K562 (cell line): ENCODE measurements around the gene TMEM234. TPM values are rescaled to one million over a fixed set of nuclear protein-coding genes. Genes with fewer than 3 reads are reported as not detected.

Source experiments
- ATF6 ChIP-seq: sonication (generic); formaldehyde crosslinking; IDR thresholded peaks from 2 replicates; pipeline ENCODE4 v1.4.0; 2020; ENCODE audit warnings: mild to moderate bottlenecking, missing genetic modification reagents
- CREB5 ChIP-seq: fragments of 250-450 bp; sonication (Bioruptor Pico); IDR thresholded peaks from 2 replicates; pipeline ENCODE4 v1.5.0; 2020; ENCODE audit warnings: mild to moderate bottlenecking
- ELK1 ChIP-seq: sonication (generic); formaldehyde crosslinking; IDR thresholded peaks from 2 replicates; pipeline ENCODE4 v1.8.1; 2022; ENCODE audit warnings: missing genetic modification reagents
- KDM5B ChIP-seq: fragments of 200-600 bp; sonication (generic); IDR thresholded peaks from 2 replicates; pipeline ENCODE4 v1.6.1; 2012; ENCODE audit warnings: low read depth, mild to moderate bottlenecking, moderate library complexity, low read length, control low read depth, inconsistent platforms; ENCODE audit not compliant: insufficient replicate concordance
- MBD2 ChIP-seq: sonication (generic); IDR thresholded peaks from 2 replicates; pipeline ENCODE4 v1.6.1; 2016; ENCODE audit warnings: low read depth, borderline replicate concordance
- NBN ChIP-seq: fragments of 450-650 bp; IDR thresholded peaks from 2 replicates; pipeline ENCODE4 v1.6.1; 2016; ENCODE audit warnings: low read depth, mild to moderate bottlenecking
- NFXL1 ChIP-seq: fragments of 450-650 bp; formaldehyde crosslinking; IDR thresholded peaks from 2 replicates; pipeline ENCODE4 v1.4.0; 2021; ENCODE audit warnings: mild to moderate bottlenecking
- NR3C1 ChIP-seq: sonication (generic); formaldehyde crosslinking; IDR thresholded peaks from 2 replicates; pipeline ENCODE4 v1.8.1; 2022; ENCODE audit warnings: missing genetic modification reagents
- RBM14 ChIP-seq: fragments of 200-400 bp; formaldehyde crosslinking; IDR thresholded peaks from 2 replicates; pipeline ENCODE4 v1.6.1; 2018; ENCODE audit warnings: low read depth, mild to moderate bottlenecking, low read length, moderate library complexity, borderline replicate concordance; ENCODE audit not compliant: insufficient read depth
- RBM17 ChIP-seq: fragments of 200-400 bp; formaldehyde crosslinking; IDR thresholded peaks from 2 replicates; pipeline ENCODE4 v1.6.1; 2017; ENCODE audit warnings: low read depth, mild to moderate bottlenecking, low read length, borderline replicate concordance
- SIN3B ChIP-seq: fragments of 450-650 bp; IDR thresholded peaks from 2 replicates; pipeline ENCODE4 v1.6.1; 2017; ENCODE audit warnings: low read depth, mild to moderate bottlenecking, moderate library complexity
- SNIP1 ChIP-seq: fragments of 450-650 bp; IDR thresholded peaks from 2 replicates; pipeline ENCODE4 v1.7.1; 2017; ENCODE audit warnings: low read depth, mild to moderate bottlenecking
- SRF ChIP-seq, 2 experiments: fragments of 250-450, 450-650 bp in 1 of 2; sonication (Bioruptor Pico) in 1 of 2; sonication (generic) in 1 of 2; formaldehyde crosslinking; IDR thresholded peaks; 2 replicates each; pipeline versions ENCODE4 v1.5.0 to v1.5.1; 2020 to 2022; ENCODE audit warnings: mild to moderate bottlenecking in 1 of 2, missing genetic modification reagents in 1 of 2
- TEAD1 ChIP-seq, 2 experiments: fragments of 450-650 bp in 1 of 2; sonication (generic) in 1 of 2; formaldehyde crosslinking; IDR thresholded peaks; 2 replicates each; pipeline versions ENCODE4 v1.4.0 to v1.8.0; 2020 to 2022; ENCODE audit warnings: mild to moderate bottlenecking in 2 of 2, missing genetic modification reagents in 1 of 2
- XRCC5 ChIP-seq: fragments of 200-400 bp; formaldehyde crosslinking; IDR thresholded peaks from 2 replicates; pipeline ENCODE4 v1.6.1; 2017; ENCODE audit warnings: low read depth, mild to moderate bottlenecking, low read length
- ZNF133 ChIP-seq: fragments of 250-450 bp; sonication (Bioruptor Pico); IDR thresholded peaks from 2 replicates; pipeline ENCODE4 v1.4.0; 2020; ENCODE audit warnings: mild to moderate bottlenecking
- ZNF444 ChIP-seq: fragments of 250-450 bp; sonication (Bioruptor Pico); IDR thresholded peaks from 2 replicates; pipeline ENCODE4 v1.4.0; 2020; ENCODE audit warnings: mild to moderate bottlenecking, moderate library complexity
- ZNF57 ChIP-seq: fragments of 450-650 bp; formaldehyde crosslinking; IDR thresholded peaks from 2 replicates; pipeline ENCODE4 v1.4.0; 2020; ENCODE audit warnings: mild to moderate bottlenecking, moderate library complexity
- ZNF609 ChIP-seq: sonication (generic); formaldehyde crosslinking; IDR thresholded peaks from 2 replicates; pipeline ENCODE4 v1.8.1; 2023; ENCODE audit warnings: missing genetic modification reagents, mild to moderate bottlenecking, borderline replicate concordance
- ZNF77 ChIP-seq: fragments of 250-450 bp; sonication (Bioruptor Pico); IDR thresholded peaks from 2 replicates; pipeline ENCODE4 v1.5.0; 2020
- polyA plus RNA-seq, 8 experiments: library from polyadenylated mRNA; depleted of rRNA in 4 of 8; stranded (reverse) in 5 of 8; unstranded in 3 of 8; fragments of >200 nt; fragmentation: Nextera tagmentation in 2 of 8; fragmentation: Illumina TruSeq in 1 of 8; extraction: Ambion mirVana in 2 of 8; extraction: Trizol in 1 of 8; gene quantifications; 2 replicates each; pipeline versions ENCODE4 v1.2.1 to v1.2.3, GENCODE V29; 2011 to 2014; ENCODE audit warnings: inconsistent platforms in 1 of 8, missing spikeins in 1 of 8
- total RNA-seq, 7 experiments: library from RNA; depleted of rRNA in 6 of 7; stranded (reverse); fragments of >200 nt in 6 of 7; fragmentation: Illumina TruSeq in 2 of 7; extraction: Trizol in 2 of 7; gene quantifications; 2 replicates each; pipeline versions ENCODE4 v1.2.1 to v1.2.3, GENCODE V29; 2011 to 2021; ENCODE audit warnings: low replicate concordance in 1 of 7

Gene TMEM234
- total and polyA plus RNA-seq, 9 of the 15 experiments (the other 6 are each of a cell fraction or from before 2014, with no cell fraction given), result 5.0 to 12.9 (median 7.6) TPM

GRCh38 chr1:32242341-32242851 is 20.2 kb upstream of the TMEM234 start (continued):
- TF ChIP-seq ZNF57 (no peak), ATF6 (CRISPR knock-in tag) (no peak), XRCC5 (no peak), RBM14 (no peak), NBN (no peak), NFXL1 (CRISPR knock-in tag) (no peak), SRF (CRISPR knock-in tag; IDR thresholded peaks at IDR 0.05) (no peak), ZNF133 (CRISPR knock-in tag) (no peak), SNIP1 (no peak), ZNF609 (CRISPR knock-in tag) (no peak), TEAD1 (CRISPR knock-in tag; IDR thresholded peaks at IDR 0.05) (no peak), RBM17 (no peak), ELK1 (no peak), MBD2 (no peak), KDM5B (no peak), CREB5 (CRISPR knock-in tag) (no peak), NR3C1 (CRISPR knock-in tag) (no peak), ZNF444 (CRISPR knock-in tag) (no peak), ZNF77 (CRISPR knock-in tag) (no peak), SIN3B (no peak)
